MCF 10A (cell line): Measurements from ENCODE around the gene PAX3. TPM values are rescaled to one million over a fixed set of nuclear protein-coding genes. Genes with fewer than 3 reads are reported as not detected.

Experiments
- BruUV-seq: library from RNA; stranded (reverse); fragments of 400-500 nt; replicated peaks from 2 replicates; lab custom pipeline; 2021; lab: Mats Ljungman, UMichigan
- CTCF ChIA-PET: fragments of 300-600 bp; sonication (Branson Sonifier 250); formaldehyde crosslinking; extraction: SDS; loops from one replicate; lab custom pipeline; 2021; ENCODE audit warnings: antibody characterized with exemption, inconsistent platforms; lab: Yijun Ruan, JAX
- POLR2A ChIA-PET: fragments of 300-600, 350-650 bp; sonication (Branson Sonifier 250); formaldehyde crosslinking; extraction: SDS; loops from one replicate; lab custom pipeline; 2020; ENCODE audit warnings: antibody characterized with exemption, inconsistent platforms; lab: Yijun Ruan, JAX
- DNase-seq: peaks from one replicate; pipeline ENCODE4 v3.0.0-alpha.2; 2018; ENCODE audit not compliant: unreplicated experiment
- H3K27ac Mint-ChIP-seq: one replicate; pipeline ENCODE4 v1.8.0; 2022; ENCODE audit warnings: mild to moderate bottlenecking, low read depth, mixed read lengths; ENCODE audit not compliant: unreplicated experiment
- H3K27me3 Mint-ChIP-seq: one replicate; pipeline ENCODE4 v1.8.0; 2022; ENCODE audit warnings: mixed read lengths; ENCODE audit not compliant: insufficient read depth, unreplicated experiment
- H3K36me3 Mint-ChIP-seq: one replicate; pipeline ENCODE4 v1.8.0; 2022; ENCODE audit warnings: mild to moderate bottlenecking, moderate library complexity, mixed read lengths; ENCODE audit not compliant: insufficient read depth, unreplicated experiment
- H3K4me1 Mint-ChIP-seq: one replicate; pipeline ENCODE4 v1.8.0; 2022; ENCODE audit warnings: mixed read lengths; ENCODE audit not compliant: insufficient read depth, unreplicated experiment
- H3K4me3 Mint-ChIP-seq: one replicate; pipeline ENCODE4 v1.8.0; 2022; ENCODE audit warnings: mild to moderate bottlenecking, moderate library complexity, mixed read lengths; ENCODE audit not compliant: unreplicated experiment
- H3K9me3 Mint-ChIP-seq: one replicate; pipeline ENCODE4 v1.8.0; 2022; ENCODE audit warnings: mixed read lengths; ENCODE audit not compliant: unreplicated experiment
- intact Hi-C: fragments of 100-400 bp; cut with micrococcal nuclease; formaldehyde crosslinking; loops from 2 replicates; pipeline ENCODE4 v1.14.1; 2022
- total RNA-seq: library from RNA; stranded (reverse); gene quantifications from 2 replicates; pipeline ENCODE4 v1.2.3, GENCODE V29; 2022
- TF ChIP-seq, protein P1 (sequence below): fragments of 200-600 bp; IDR thresholded peaks from one replicate; pipeline ENCODE4 v1.8.0; 2022; ENCODE audit warnings: antibody characterized with exemption, mild to moderate bottlenecking; ENCODE audit not compliant: unreplicated experiment

Gene PAX3
- total RNA-seq, 1 experiment from 2014 or later, result not detected

DNA sequence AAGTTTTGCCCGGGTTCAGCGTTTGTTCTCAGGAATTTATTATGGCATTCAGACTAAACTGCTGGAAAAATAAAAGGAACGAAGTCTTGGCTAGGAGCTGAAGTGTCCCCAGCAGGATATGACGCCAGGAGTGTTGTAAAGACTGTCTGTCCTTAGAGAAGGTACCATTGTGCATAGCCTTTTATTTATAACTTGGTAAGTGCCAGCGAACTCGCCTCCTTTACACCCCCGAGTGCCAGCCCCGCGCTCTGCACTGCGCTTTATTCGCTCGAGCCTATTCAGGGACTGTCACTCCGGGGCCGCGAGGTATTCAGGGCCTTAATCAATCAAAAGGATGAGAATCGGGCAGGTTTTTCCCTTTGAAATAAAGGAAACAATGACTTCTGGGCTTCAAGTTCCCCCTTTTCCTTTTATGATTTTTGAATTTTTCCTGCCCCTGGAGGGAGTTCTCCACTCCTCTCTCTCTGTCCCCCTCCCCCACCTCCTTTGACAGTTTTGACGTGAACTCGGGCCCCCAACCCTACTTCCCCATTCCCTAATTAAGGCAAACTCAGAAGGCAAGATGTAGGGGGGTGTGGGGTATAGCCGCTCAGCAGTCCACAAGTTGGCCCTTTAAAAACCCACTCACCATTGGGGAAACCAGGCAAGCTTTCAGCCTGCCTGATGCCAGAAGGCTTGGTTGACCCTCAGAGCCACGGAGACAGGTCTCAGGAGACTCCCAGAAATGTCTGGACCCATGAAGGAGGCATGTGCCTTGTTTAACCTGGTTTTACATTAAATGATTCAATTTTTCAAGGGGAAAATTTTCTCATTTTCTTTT lies 1.3 kb upstream of the PAX3 start:
- ChIA-PET CTCF (interaction anchor here (1.1 kb wide), 1 partner anchor 242 kb away, joined by 3 read pairs; no protein-coding TSS in a partner anchor), POLR2A (no interaction called here)
- Mint-ChIP-seq H3K27ac (no peak overlapping the region), H3K4me1 (peaks cover 16% of the 10 kb centered on the region), H3K9me3 (peaks cover 8% of the 10 kb centered on the region), H3K36me3 (no peaks in the 10 kb centered on the region), H3K4me3 (no peak overlapping the region), H3K27me3 (peaks cover 100% of the 10 kb centered on the region)
- intact Hi-C loops, result loop anchor here (5.0 kb wide), 1 partner anchor 238 kb away; no protein-coding TSS in a partner anchor
- no TSS peak for BruUV-seq
- TF ChIP-seq, protein P1, sequence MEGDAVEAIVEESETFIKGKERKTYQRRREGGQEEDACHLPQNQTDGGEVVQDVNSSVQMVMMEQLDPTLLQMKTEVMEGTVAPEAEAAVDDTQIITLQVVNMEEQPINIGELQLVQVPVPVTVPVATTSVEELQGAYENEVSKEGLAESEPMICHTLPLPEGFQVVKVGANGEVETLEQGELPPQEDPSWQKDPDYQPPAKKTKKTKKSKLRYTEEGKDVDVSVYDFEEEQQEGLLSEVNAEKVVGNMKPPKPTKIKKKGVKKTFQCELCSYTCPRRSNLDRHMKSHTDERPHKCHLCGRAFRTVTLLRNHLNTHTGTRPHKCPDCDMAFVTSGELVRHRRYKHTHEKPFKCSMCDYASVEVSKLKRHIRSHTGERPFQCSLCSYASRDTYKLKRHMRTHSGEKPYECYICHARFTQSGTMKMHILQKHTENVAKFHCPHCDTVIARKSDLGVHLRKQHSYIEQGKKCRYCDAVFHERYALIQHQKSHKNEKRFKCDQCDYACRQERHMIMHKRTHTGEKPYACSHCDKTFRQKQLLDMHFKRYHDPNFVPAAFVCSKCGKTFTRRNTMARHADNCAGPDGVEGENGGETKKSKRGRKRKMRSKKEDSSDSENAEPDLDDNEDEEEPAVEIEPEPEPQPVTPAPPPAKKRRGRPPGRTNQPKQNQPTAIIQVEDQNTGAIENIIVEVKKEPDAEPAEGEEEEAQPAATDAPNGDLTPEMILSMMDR, result no peak
- DNase-seq, result no peak

DNA sequence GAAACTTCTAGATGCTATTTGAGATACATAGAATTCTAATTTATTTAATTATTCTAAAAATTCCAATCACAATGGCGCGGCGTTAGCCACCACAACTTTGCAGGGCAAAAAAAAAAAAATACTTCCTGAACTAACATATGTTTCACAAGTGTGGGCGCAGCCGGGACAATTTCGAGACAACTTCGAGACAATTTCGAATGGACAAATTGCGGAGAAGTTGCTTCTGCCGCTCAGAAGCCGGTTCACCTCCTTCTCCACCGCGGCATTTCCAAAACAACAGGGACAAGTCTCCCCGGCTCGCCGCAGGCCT lies 842 bp downstream of the PAX3 start:
- BruUV-seq, result no TSS peak
- CTCF ChIA-PET, result interaction anchor here (0.6 kb wide), 1 partner anchor 23 kb away, joined by 4 read pairs; no protein-coding TSS in a partner anchor
- no peak overlapping the region for H3K4me3 Mint-ChIP-seq
- DNase-seq, result no peak
- H3K27me3 Mint-ChIP-seq, result peaks cover 100% of the 10 kb centered on the region
- H3K36me3 Mint-ChIP-seq, result no peaks in the 10 kb centered on the region
- peaks cover 8% of the 10 kb centered on the region for H3K9me3 Mint-ChIP-seq
- H3K27ac Mint-ChIP-seq, result no peak overlapping the region
- H3K4me1 Mint-ChIP-seq, result peaks cover 7% of the 10 kb centered on the region
- intact Hi-C loops, result loop anchor here (5.0 kb wide), 1 partner anchor 236 kb away; no protein-coding TSS in a partner anchor
- TF ChIP-seq, protein P1, result no peak
- POLR2A ChIA-PET, result no interaction called here

DNA sequence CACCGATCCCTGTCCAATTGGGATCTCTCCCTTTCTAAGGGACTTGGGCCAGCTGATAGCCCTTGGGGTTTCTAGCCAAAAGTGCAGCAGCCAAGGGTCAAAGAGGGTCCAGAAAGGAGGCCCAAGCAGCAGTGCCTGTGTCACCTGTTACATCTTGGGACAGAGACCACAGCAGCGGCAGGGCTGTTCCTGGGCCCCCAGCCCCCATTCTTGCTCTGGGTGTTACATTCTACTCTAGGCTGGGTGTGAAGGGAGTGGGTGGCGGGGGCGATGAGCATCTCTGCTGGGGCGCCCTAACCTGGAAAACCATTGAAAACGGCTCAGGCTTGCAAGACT lies 1.2 kb downstream of the PAX3 start:
- CTCF ChIA-PET, result no interaction called here
- DNase-seq, result no peak
- intact Hi-C loops, result loop anchor here (5.0 kb wide), 1 partner anchor 235 kb away; no protein-coding TSS in a partner anchor
- peaks cover 100% of the 10 kb centered on the region for H3K27me3 Mint-ChIP-seq
- TF ChIP-seq, protein P1, result no peak
- H3K36me3 Mint-ChIP-seq, result no peaks in the 10 kb centered on the region
- POLR2A ChIA-PET, result no interaction called here
- H3K4me1 Mint-ChIP-seq, result peaks cover 7% of the 10 kb centered on the region
- no peak overlapping the region for H3K4me3 Mint-ChIP-seq
- peaks cover 8% of the 10 kb centered on the region for H3K9me3 Mint-ChIP-seq
- BruUV-seq, result no TSS peak
- H3K27ac Mint-ChIP-seq, result no peak overlapping the region

DNA sequence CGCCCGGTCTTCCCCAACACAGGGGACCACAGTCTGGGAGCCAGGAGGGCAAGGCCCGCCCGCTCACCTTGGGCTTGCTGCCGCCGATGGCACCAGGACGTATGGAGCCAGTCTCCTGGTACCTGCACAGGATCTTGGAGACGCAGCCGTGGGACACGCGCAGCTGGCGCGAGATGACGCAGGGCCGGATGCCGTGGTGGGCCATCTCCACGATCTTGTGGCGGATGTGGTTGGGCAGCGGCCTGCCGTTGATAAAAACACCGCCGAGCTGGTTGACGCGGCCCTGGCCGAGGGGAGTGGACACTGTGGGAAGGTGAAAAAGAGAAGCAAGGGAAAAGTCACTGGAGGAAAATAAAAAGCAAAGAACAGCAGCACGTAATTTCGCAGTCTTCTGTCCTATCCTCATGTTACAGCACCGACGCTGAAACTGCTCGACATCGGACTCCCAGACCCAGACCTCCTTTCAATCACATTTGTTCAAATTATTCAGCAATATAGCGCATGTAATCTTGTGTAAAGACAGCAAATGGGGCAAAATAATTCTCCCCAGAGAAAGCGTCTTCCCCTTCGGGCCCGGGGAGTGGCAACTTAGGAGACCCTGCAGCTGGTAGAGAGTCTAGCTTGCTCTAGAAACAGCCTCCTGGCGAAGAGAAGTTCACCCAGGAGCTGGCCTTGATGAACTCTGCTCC lies 1.7 kb downstream of the PAX3 start:
- Mint-ChIP-seq H3K4me3 (no peak overlapping the region), H3K27me3 (peaks cover 100% of the 10 kb centered on the region), H3K27ac (no peak overlapping the region), H3K4me1 (peaks cover 7% of the 10 kb centered on the region), H3K36me3 (no peaks in the 10 kb centered on the region), H3K9me3 (peaks cover 8% of the 10 kb centered on the region)
- DNase-seq, result no peak
- no TSS peak for BruUV-seq
- TF ChIP-seq, protein P1, result no peak
- ChIA-PET POLR2A (no interaction called here), CTCF (no interaction called here)
- intact Hi-C loops, result loop anchor here (5.0 kb wide), 1 partner anchor 235 kb away; no protein-coding TSS in a partner anchor
